ENCODE data around the gene GSTM5. TPM values are rescaled to one million over a fixed set of nuclear protein-coding genes. Genes with fewer than 3 reads are reported as not detected.
"Not testable (repeated sequence)": the region's sequence is repeated elsewhere in the genome, so short reads cannot be mapped to it uniquely, and the experiment has no call there.

GSTM5 gene
- polyA plus RNA-seq, 3 donors, result not detected

- H2AFZ ChIP-seq (ENCODE audit: insufficient read depth, low read depth, low read length, poor library complexity, severe bottlenecking); H4K20me1 ChIP-seq (ENCODE audit: insufficient read depth, low read length); H3K4me1 Mint-ChIP-seq; H3K9ac ChIP-seq (ENCODE audit: insufficient read depth, low read length, poor library complexity, severe bottlenecking); H3K4me3 Mint-ChIP-seq; H3K4me3 ChIP-seq (replicated peaks in 1 of 3; ENCODE audit: low read depth in 2 of 3, low read length in 3 of 3); H3K9me3 ChIP-seq (replicated peaks in 1 of 2; ENCODE audit: control insufficient read depth in 1 of 2, insufficient read depth in 1 of 2, low read length in 2 of 2); DNase-seq; H3K79me2 ChIP-seq (ENCODE audit: insufficient read depth, low read length); H3K27me3 Mint-ChIP-seq (ENCODE audit: low read depth in 3 of 3); H3K4me2 ChIP-seq (replicated peaks; ENCODE audit: extremely low read depth, low read length, poor library complexity, severe bottlenecking); H3K27ac ChIP-seq (ENCODE audit: low read depth in 1 of 2, low read length in 2 of 2); H3K4me1 ChIP-seq (ENCODE audit: control insufficient read depth in 1 of 2, insufficient read depth in 2 of 2, low read length in 2 of 2); H3K27me3 ChIP-seq (ENCODE audit: control insufficient read depth in 2 of 2, insufficient read depth in 2 of 2, low read length in 2 of 2); H3K36me3 Mint-ChIP-seq; H3K36me3 ChIP-seq (replicated peaks in 1 of 2; ENCODE audit: control insufficient read depth in 1 of 2, insufficient read depth in 2 of 2, low read length in 2 of 2); intact Hi-C loops (cut with micrococcal nuclease); H3K27ac Mint-ChIP-seq: not testable (repeated sequence)
- H3K9me3 Mint-ChIP-seq, result peaks cover 0 to 11% (median 7%) of the 10 kb centered on the region in 7 donors
- no CpG with 5 or more reads among the region's 4 CpGs for WGBS (ENCODE audit: insufficient coverage)
These were observed 26.2 kb upstream of the GSTM5 start for GRCh38 chr1:109685890-109686289.

DNA sequence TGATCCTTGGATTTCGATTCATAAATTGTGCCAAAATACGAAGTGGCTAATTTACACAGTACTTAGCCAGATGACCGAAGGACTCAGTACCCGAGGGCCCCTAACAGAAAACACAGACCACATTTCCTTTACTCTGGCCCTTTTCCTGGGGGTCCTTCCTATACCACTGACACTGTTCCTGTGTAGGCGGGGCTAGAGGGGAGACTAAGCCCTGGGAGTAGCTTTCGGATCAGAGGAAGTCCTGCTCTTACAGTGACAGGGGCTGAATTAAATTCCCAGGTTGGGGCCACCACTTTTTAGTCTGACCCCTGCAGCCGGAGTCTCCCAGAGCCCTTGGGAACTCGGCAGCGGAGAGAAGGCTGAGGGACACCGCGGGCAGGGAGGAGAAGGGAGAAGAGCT is 24.9 kb upstream of the GSTM5 start:
- H3K27ac Mint-ChIP-seq, result peak overlapping the region in 5 of 7 donors; percentile 28 to 85 (median 81)
- H3K9me3 Mint-ChIP-seq, result peaks cover 0 to 11% (median 7%) of the 10 kb centered on the region in 7 donors
- H3K9me3 ChIP-seq (replicated peaks in 1 of 2; ENCODE audit: control insufficient read depth in 1 of 2, insufficient read depth in 1 of 2, low read length in 2 of 2); H3K36me3 Mint-ChIP-seq; H3K27me3 ChIP-seq (ENCODE audit: control insufficient read depth in 2 of 2, insufficient read depth in 2 of 2, low read length in 2 of 2); DNase-seq; H3K79me2 ChIP-seq (ENCODE audit: insufficient read depth, low read length); H3K4me2 ChIP-seq (replicated peaks; ENCODE audit: extremely low read depth, low read length, poor library complexity, severe bottlenecking); H3K27me3 Mint-ChIP-seq (ENCODE audit: low read depth in 3 of 3); H3K36me3 ChIP-seq (replicated peaks in 1 of 2; ENCODE audit: control insufficient read depth in 1 of 2, insufficient read depth in 2 of 2, low read length in 2 of 2); H3K4me3 ChIP-seq (replicated peaks in 1 of 3; ENCODE audit: low read depth in 2 of 3, low read length in 3 of 3); H3K4me1 ChIP-seq (ENCODE audit: control insufficient read depth in 1 of 2, insufficient read depth in 2 of 2, low read length in 2 of 2); intact Hi-C loops (cut with micrococcal nuclease); H4K20me1 ChIP-seq (ENCODE audit: insufficient read depth, low read length); H2AFZ ChIP-seq (ENCODE audit: insufficient read depth, low read depth, low read length, poor library complexity, severe bottlenecking); H3K9ac ChIP-seq (ENCODE audit: insufficient read depth, low read length, poor library complexity, severe bottlenecking); H3K4me1 Mint-ChIP-seq: not testable (repeated sequence)
- peak overlapping the region in 1 of 2 donors; percentile 38 for H3K27ac ChIP-seq (ENCODE audit: low read depth in 1 of 2, low read length in 2 of 2)
- WGBS (ENCODE audit: insufficient coverage), result 100% methylated on average over 1 of the region's 11 CpGs
- peak overlapping the region in 1 of 2 donors; percentile 96 for H3K4me3 Mint-ChIP-seq

Measured in CD14-positive monocyte (primary cell).